ENCODE data around the gene TCAIM.

TCAIM gene

GRCh38 chr3:44446929-44447328 is 108.4 kb downstream of the TCAIM start:
- no peak for DNase-seq

DNA sequence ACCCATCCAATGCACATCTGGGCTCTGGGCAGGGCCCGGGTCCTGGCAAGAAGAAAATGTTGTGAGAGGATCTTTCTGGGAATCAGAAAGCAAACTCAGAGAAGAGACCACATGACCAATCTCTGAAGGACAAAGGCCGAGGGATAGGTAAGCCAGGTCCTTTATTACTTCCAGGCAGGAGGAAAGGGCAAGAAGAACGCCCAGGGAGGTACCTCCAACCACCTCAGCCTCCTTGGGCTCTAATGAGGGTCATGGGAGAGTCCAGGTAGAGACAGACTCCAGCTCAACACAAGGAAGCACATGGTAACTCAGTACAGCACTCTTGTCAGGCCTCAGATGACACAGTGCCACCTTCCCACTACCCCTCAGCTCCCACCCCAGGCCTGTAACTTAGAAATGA is 112.9 kb downstream of the TCAIM start:
- no peak for DNase-seq

DNA sequence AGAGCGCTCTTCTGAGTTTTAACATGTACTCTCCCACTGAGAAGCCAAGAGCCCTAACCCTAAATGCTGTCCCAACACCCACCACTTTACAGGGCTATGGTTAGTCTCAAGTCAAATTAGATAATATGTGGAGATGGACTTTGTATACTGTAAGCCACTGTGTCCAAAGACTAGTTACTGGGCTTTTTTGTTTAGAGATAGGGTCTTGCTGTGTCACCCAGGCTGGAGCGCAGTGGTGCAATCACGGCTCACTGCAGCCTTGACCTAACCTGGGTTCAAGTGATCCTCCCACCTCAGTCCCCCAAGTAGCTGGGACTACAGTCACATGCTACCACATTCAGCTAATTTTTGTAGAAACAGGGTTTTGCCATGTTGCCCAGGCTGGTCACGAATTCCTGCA is 115.7 kb downstream of the TCAIM start:
- no peak for DNase-seq

- no peak for DNase-seq
Observed at GRCh38 chr3:44455318-44455717, 116.8 kb downstream of the TCAIM start.
